Vagina (tissue), 2 donors: ENCODE measurements around the gene SUGCT.

Experiments
- POLR2A ChIP-seq, 2 donors: fragments of 450-650 bp; IDR thresholded peaks; one replicate each; pipeline ENCODE4 v1.6.1; 2017; ENCODE audit warnings: antibody characterized with exemption in 2 of 2, mild to moderate bottlenecking in 2 of 2, moderate library complexity in 2 of 2
- POLR2AphosphoS5 ChIP-seq, 2 donors: sonication (generic); formaldehyde crosslinking; IDR thresholded peaks; one replicate each; pipeline ENCODE4 v1.9.0; 2017; ENCODE audit warnings: antibody characterized with exemption in 2 of 2, mild to moderate bottlenecking in 2 of 2, low read depth in 1 of 2; ENCODE audit not compliant: insufficient read depth in 1 of 2
- TF ChIP-seq, protein P1 (sequence below), 3 experiments: fragments of 450-650 bp in 2 of 3; fragments of 200-600 bp in 1 of 3; sonication (generic) in 1 of 3; IDR thresholded peaks; one replicate each; pipeline ENCODE4 v1.5.1; 2017 to 2019; ENCODE audit warnings: antibody characterized with exemption in 3 of 3, mild to moderate bottlenecking in 2 of 3, moderate library complexity in 2 of 3

GRCh38 chr7:40135317-40135610, 459 bp downstream of the SUGCT start:
- TF ChIP-seq POLR2A (IDR thresholded peaks at IDR 0.05): no peak
- TF ChIP-seq, protein P1, sequence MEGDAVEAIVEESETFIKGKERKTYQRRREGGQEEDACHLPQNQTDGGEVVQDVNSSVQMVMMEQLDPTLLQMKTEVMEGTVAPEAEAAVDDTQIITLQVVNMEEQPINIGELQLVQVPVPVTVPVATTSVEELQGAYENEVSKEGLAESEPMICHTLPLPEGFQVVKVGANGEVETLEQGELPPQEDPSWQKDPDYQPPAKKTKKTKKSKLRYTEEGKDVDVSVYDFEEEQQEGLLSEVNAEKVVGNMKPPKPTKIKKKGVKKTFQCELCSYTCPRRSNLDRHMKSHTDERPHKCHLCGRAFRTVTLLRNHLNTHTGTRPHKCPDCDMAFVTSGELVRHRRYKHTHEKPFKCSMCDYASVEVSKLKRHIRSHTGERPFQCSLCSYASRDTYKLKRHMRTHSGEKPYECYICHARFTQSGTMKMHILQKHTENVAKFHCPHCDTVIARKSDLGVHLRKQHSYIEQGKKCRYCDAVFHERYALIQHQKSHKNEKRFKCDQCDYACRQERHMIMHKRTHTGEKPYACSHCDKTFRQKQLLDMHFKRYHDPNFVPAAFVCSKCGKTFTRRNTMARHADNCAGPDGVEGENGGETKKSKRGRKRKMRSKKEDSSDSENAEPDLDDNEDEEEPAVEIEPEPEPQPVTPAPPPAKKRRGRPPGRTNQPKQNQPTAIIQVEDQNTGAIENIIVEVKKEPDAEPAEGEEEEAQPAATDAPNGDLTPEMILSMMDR (IDR thresholded peaks at IDR 0.05): no peak
- TF ChIP-seq POLR2AphosphoS5 (IDR thresholded peaks at IDR 0.05; ENCODE audit: insufficient read depth in 1 of 2, low read depth in 1 of 2): no peak
